ENCODE measurements around the gene WDFY4.

Gene WDFY4

DNA sequence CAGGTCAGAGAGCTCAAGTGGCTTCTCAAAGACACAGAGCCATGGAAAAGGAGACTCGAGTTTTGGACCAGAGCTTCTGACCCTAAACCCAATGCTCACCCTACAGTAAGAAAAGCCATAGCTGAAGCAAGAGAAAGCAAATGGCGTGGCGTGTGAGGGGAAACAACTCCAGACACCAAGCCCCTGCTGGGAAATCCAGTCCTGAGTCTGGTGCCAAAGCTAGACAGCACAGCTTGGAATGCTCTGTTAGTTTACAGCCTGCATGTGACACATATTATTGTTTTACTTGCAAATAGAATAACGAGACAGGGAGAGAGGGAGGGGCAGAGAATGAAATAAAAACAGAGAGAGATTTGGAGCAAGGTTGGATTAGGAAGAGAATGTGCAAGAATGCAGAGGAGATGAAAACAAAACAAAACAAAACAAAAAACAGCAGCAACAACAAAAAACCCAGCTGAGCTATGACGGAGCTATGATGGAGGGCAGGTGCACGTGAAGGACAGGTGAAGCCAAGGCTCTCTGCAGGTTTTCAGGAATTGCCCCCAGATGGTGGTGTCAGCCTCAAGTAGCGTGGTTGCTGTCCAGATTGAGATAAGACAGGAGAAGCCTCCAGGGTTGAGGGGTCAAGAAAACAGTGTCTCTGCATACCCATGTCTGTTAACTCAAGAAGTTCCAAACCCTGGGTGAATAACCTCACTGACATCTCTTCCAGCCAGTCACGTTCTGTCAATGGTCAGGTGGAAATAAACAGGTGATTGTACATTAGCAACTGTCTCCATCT is 324.7 kb downstream of the WDFY4 start:
- TF ChIP-seq TAF1 (IDR thresholded peaks at IDR 0.05; ENCODE audit: borderline replicate concordance, insufficient read depth, low read length) (no peak), POLR2AphosphoS5 (IDR thresholded peaks at IDR 0.05; ENCODE audit: low read depth, low read length) (no peak), FOXP2 (optimal IDR thresholded peaks at IDR 0.05; ENCODE audit: borderline replicate concordance, extremely low read depth, extremely low read length, insufficient read depth) (no peak), SIN3A (IDR thresholded peaks at IDR 0.05; ENCODE audit: borderline replicate concordance, insufficient read depth, low read length) (no peak)
- TF ChIP-seq, protein P1, sequence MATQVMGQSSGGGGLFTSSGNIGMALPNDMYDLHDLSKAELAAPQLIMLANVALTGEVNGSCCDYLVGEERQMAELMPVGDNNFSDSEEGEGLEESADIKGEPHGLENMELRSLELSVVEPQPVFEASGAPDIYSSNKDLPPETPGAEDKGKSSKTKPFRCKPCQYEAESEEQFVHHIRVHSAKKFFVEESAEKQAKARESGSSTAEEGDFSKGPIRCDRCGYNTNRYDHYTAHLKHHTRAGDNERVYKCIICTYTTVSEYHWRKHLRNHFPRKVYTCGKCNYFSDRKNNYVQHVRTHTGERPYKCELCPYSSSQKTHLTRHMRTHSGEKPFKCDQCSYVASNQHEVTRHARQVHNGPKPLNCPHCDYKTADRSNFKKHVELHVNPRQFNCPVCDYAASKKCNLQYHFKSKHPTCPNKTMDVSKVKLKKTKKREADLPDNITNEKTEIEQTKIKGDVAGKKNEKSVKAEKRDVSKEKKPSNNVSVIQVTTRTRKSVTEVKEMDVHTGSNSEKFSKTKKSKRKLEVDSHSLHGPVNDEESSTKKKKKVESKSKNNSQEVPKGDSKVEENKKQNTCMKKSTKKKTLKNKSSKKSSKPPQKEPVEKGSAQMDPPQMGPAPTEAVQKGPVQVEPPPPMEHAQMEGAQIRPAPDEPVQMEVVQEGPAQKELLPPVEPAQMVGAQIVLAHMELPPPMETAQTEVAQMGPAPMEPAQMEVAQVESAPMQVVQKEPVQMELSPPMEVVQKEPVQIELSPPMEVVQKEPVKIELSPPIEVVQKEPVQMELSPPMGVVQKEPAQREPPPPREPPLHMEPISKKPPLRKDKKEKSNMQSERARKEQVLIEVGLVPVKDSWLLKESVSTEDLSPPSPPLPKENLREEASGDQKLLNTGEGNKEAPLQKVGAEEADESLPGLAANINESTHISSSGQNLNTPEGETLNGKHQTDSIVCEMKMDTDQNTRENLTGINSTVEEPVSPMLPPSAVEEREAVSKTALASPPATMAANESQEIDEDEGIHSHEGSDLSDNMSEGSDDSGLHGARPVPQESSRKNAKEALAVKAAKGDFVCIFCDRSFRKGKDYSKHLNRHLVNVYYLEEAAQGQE (IDR thresholded peaks at IDR 0.05; ENCODE audit: insufficient read depth in 1 of 2, low read depth in 2 of 2, low read length in 2 of 2): no peak

DNA sequence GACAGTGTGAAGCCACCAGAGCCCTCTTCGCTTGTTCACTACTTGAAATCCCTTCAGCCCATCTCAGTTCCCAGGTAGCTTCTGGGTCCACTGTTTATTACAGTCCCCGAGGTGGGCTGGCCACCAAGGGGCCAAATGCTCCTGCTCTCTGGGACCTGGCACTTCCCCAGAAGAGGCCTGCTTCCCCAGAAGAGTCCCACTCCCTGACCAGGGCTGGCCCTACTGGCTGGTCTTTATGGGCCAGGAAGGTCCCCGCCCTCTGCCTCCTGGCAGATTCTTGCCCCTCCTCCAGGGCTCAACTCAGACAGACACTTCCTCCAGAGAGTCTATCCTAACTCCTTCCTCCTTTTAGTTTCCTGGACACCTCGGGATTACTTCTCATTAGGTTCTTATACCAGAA is 325.6 kb downstream of the WDFY4 start:
- TF ChIP-seq TAF1 (IDR thresholded peaks at IDR 0.05; ENCODE audit: borderline replicate concordance, insufficient read depth, low read length) (no peak), FOXP2 (optimal IDR thresholded peaks at IDR 0.05; ENCODE audit: borderline replicate concordance, extremely low read depth, extremely low read length, insufficient read depth) (no peak), SIN3A (IDR thresholded peaks at IDR 0.05; ENCODE audit: borderline replicate concordance, insufficient read depth, low read length) (no peak), POLR2AphosphoS5 (IDR thresholded peaks at IDR 0.05; ENCODE audit: low read depth, low read length) (no peak)
- TF ChIP-seq, protein P1 (IDR thresholded peaks at IDR 0.05; ENCODE audit: insufficient read depth in 1 of 2, low read depth in 2 of 2, low read length in 2 of 2): no peak

DNA sequence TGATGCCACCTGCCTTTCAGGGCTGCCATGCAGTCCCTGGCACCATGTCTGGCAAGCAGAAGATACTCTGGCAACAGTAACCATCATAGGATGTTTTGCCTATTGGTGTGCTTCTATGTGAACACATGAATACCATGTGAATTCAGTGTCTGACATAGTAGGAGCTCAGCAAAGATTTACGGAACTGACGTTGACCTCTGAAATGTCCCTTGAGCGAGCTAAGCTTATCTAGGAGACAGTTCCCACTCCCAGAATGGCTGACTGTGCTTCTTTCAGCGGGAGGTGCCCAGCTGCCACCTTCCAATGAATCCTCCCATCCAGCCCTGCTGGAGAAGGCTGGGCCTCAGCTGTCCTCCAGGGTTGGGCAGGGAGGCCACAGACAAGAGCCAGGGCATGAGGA is 326.2 kb downstream of the WDFY4 start:
- TF ChIP-seq FOXP2 (optimal IDR thresholded peaks at IDR 0.05; ENCODE audit: borderline replicate concordance, extremely low read depth, extremely low read length, insufficient read depth) (no peak), SIN3A (IDR thresholded peaks at IDR 0.05; ENCODE audit: borderline replicate concordance, insufficient read depth, low read length) (no peak), TAF1 (IDR thresholded peaks at IDR 0.05; ENCODE audit: borderline replicate concordance, insufficient read depth, low read length) (no peak), POLR2AphosphoS5 (IDR thresholded peaks at IDR 0.05; ENCODE audit: low read depth, low read length) (no peak)
- TF ChIP-seq, protein P1 (IDR thresholded peaks at IDR 0.05; ENCODE audit: insufficient read depth in 1 of 2, low read depth in 2 of 2, low read length in 2 of 2): no peak

DNA sequence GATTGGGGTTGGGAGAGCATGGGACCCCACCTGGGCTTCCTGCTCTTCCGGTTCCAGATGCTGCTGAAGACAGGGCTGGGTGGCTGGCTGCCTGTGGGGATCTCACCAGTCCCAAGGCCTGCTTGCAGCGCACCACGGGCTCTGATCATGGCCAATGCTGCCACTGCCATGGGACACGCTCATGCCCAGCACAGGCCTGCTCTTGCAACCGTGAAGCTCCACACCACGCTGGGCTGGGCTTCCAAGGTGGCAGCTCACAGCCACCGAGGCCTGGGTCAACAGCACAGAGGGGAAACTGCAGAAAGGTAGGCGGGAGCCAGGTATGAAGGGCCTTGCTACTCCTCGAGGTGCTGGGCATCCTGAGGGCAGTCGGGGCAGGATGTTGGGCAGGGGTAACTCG is 327.1 kb downstream of the WDFY4 start:
- TF ChIP-seq, protein P1 (IDR thresholded peaks at IDR 0.05; ENCODE audit: insufficient read depth in 1 of 2, low read depth in 2 of 2, low read length in 2 of 2): no peak
- TF ChIP-seq SIN3A (IDR thresholded peaks at IDR 0.05; ENCODE audit: borderline replicate concordance, insufficient read depth, low read length) (no peak), POLR2AphosphoS5 (IDR thresholded peaks at IDR 0.05; ENCODE audit: low read depth, low read length) (no peak), TAF1 (IDR thresholded peaks at IDR 0.05; ENCODE audit: borderline replicate concordance, insufficient read depth, low read length) (no peak), FOXP2 (optimal IDR thresholded peaks at IDR 0.05; ENCODE audit: borderline replicate concordance, extremely low read depth, extremely low read length, insufficient read depth) (no peak)
